ENCODE results near the gene TBX3. TPM values are rescaled to one million over a fixed set of nuclear protein-coding genes. Genes with fewer than 3 reads are reported as not detected.

TBX3 gene
- total and polyA plus RNA-seq, 10 of the 15 experiments (the other 5 are each of a cell fraction or from before 2014, with no cell fraction given) = 0.04 to 0.28 (median 0.08) TPM; not detected in 7

GRCh38 chr12:114684870-114685273, 897 bp upstream of the TBX3 start (continued):
- TF ChIP-seq SP1 (IDR thresholded peaks at IDR 0.05; ENCODE audit: low read depth, low read length) = no peak

- intact Hi-C loops (cut with micrococcal nuclease; ENCODE audit: unreplicated experiment) (no loop called here), in situ Hi-C loops (cut with MboI) (no loop called here)
- SMC1A ChIA-PET (ENCODE audit: uncharacterized antibody, unreplicated experiment) = no interaction called here
- Histone ChIP-seq H2AFZ (ENCODE audit: control insufficient read depth, low read depth, low read length) (no peak overlapping the region), H3K4me2 (ENCODE audit: control insufficient read depth, insufficient read depth) (no peak overlapping the region), H3K9ac (ENCODE audit: control insufficient read depth, insufficient read depth, low read length) (no peak overlapping the region), H3K9me3 (replicated peaks; ENCODE audit: control insufficient read depth, insufficient read depth, low read length) (peaks cover 1% of the 10 kb centered on the region; the same call in 1 of the 3 replicates), H4K20me1 (ENCODE audit: control insufficient read depth, insufficient read depth) (no peaks in the 10 kb centered on the region), H3K79me2 (ENCODE audit: control insufficient read depth, insufficient read depth, low read length) (no peaks in the 10 kb centered on the region), H3K4me3 (no peak overlapping the region), H3K27me3 (replicated peaks in 1 of 2; ENCODE audit: control insufficient read depth in 2 of 2, insufficient read depth in 2 of 2, low read length in 1 of 2) (peaks cover 2 to 30% of the 10 kb centered on the region in 2 experiments), H3K36me3 (ENCODE audit: control insufficient read depth in 2 of 2, insufficient read depth in 2 of 2, low read length in 1 of 2) (no peaks in the 10 kb centered on the region), H3K4me1 (ENCODE audit: control insufficient read depth, insufficient read depth, low read length) (no peaks in the 10 kb centered on the region), H3K27ac (ENCODE audit: control insufficient read depth, insufficient read depth) (no peak overlapping the region)
- WGBS (ENCODE audit: insufficient coverage, insufficient replicate concordance, low lambda C conversion rate, missing lambda C conversion rate) = 24% methylated on average over 18 of the region's 19 CpGs
- POLR2A ChIA-PET = no interaction called here
- TF ChIP-seq PKNOX1 (IDR thresholded peaks at IDR 0.05) (no peak), SP1 (IDR thresholded peaks at IDR 0.05; ENCODE audit: low read depth, low read length) (no peak), CUX1 (IDR thresholded peaks at IDR 0.05; ENCODE audit: insufficient replicate concordance, low read depth, low read length) (no peak), EGR1 (IDR thresholded peaks at IDR 0.05; ENCODE audit: borderline replicate concordance in 1 of 2, low read depth in 2 of 2, low read length in 2 of 2) (no peak), YY1 (IDR thresholded peaks at IDR 0.05; ENCODE audit: low read depth, low read length) (no peak), CHD1 (IDR thresholded peaks at IDR 0.05; ENCODE audit: low read depth, low read length) (no peak), MYB (IDR thresholded peaks at IDR 0.05; ENCODE audit: borderline replicate concordance, low read depth, low read length) (no peak), NBN (IDR thresholded peaks at IDR 0.05) (no peak), EP300 (IDR thresholded peaks at IDR 0.05; ENCODE audit: borderline replicate concordance in 1 of 2, control insufficient read depth in 1 of 2, low read depth in 2 of 2, low read length in 2 of 2) (no peak), ETV6 (conservative IDR thresholded peaks at IDR 0.05 in 1 of 2, IDR thresholded peaks at IDR 0.05 in 1 of 2; ENCODE audit: borderline replicate concordance in 1 of 2, low read depth in 1 of 2) (no peak), RUNX3 (IDR thresholded peaks at IDR 0.05; ENCODE audit: low read length) (no peak), ZBTB33 (IDR thresholded peaks at IDR 0.05) (no peak), GABPA (IDR thresholded peaks at IDR 0.05; ENCODE audit: low read depth) (no peak)
- DNase-seq (ENCODE audit: low read depth, low spot score) (no peak), ATAC-seq (no peak), FAIRE-seq (no peak)
- RAD21 ChIA-PET (ENCODE audit: unreplicated experiment) = no interaction called here
- CTCF ChIA-PET = no interaction called here
- BruUV-seq (replicated peaks) = no TSS peak
These were observed 272 bp downstream of the TBX3 start for GRCh38 chr12:114683709-114684097.
